HEK293 (cell line): ENCODE measurements around the gene GOLGA1.
A peak's percentile ranks its signal among the peaks of the same experiment; 100 is the strongest.

Source experiments
- CTCF ChIA-PET: fragments of 350-600 bp; formaldehyde crosslinking; extraction: SDS; loops from one replicate; lab custom pipeline; 2021; ENCODE audit warnings: antibody characterized with exemption; lab: Yijun Ruan, JAX
- POLR2A ChIA-PET: fragments of 300-600 bp; formaldehyde crosslinking; extraction: SDS; loops from one replicate; lab custom pipeline; 2020; ENCODE audit warnings: antibody characterized with exemption, inconsistent platforms; lab: Yijun Ruan, JAX
- H3K27ac ChIP-seq: fragments of 200-500 bp; sonication (Bioruptor generic); 2 replicates; pipeline ENCODE4 v1.5.1; 2014; ENCODE audit warnings: low read depth, low read length, control low read depth, inconsistent platforms; ENCODE audit errors: extremely low read depth
- H3K36me3 ChIP-seq, 2 experiments: fragments of 200-500 bp in 1 of 2; sonication (Bioruptor generic) in 1 of 2; 1 replicate in 1 of 2; 2 replicates in 1 of 2; pipeline ENCODE4 v1.5.1; 2014 to 2017; ENCODE audit warnings: inconsistent platforms in 2 of 2, low read length in 2 of 2; ENCODE audit not compliant: control insufficient read depth in 2 of 2, insufficient read depth in 1 of 2
- H3K4me1 ChIP-seq: fragments of 200-500 bp; sonication (Bioruptor generic); 2 replicates; pipeline ENCODE4 v1.5.1; 2014; ENCODE audit warnings: mild to moderate bottlenecking, low read length, inconsistent platforms; ENCODE audit not compliant: control insufficient read depth, insufficient read depth
- H3K4me3 ChIP-seq: 2 replicates; pipeline ENCODE4 v1.5.1; 2011; ENCODE audit warnings: low read depth, mild to moderate bottlenecking, control low read depth, low read length, moderate library complexity
- H3K9me3 ChIP-seq: fragments of 200-500 bp; sonication (Bioruptor generic); 2 replicates; pipeline ENCODE4 v1.5.1; 2014; ENCODE audit warnings: low read depth, low read length, inconsistent platforms; ENCODE audit not compliant: control insufficient read depth, insufficient read depth
- CTCF ChIP-seq: fragments of 450-650 bp; formaldehyde crosslinking; IDR thresholded peaks from 2 replicates; pipeline ENCODE4 v1.5.1; 2016; ENCODE audit warnings: missing biosample characterization, missing genetic modification characterization
- EGR2 ChIP-seq: fragments of 450-650 bp; formaldehyde crosslinking; IDR thresholded peaks from 2 replicates; pipeline ENCODE4 v1.5.1; 2016; ENCODE audit warnings: low read depth, missing biosample characterization, missing genetic modification characterization
- IKZF3 ChIP-seq: fragments of 450-650 bp; IDR thresholded peaks from 2 replicates; pipeline ENCODE4 v1.5.0; 2018; ENCODE audit warnings: missing biosample characterization, mild to moderate bottlenecking, missing genetic modification characterization, moderate library complexity
- MEIS1 ChIP-seq: sonication (generic); formaldehyde crosslinking; IDR thresholded peaks from 2 replicates; pipeline ENCODE4 v1.8.1; 2022; ENCODE audit warnings: missing genetic modification reagents, mild to moderate bottlenecking, borderline replicate concordance
- OVOL3 ChIP-seq: fragments of 450-650 bp; formaldehyde crosslinking; IDR thresholded peaks from 2 replicates; pipeline ENCODE4 v1.5.1; 2016; ENCODE audit warnings: missing biosample characterization, missing genetic modification characterization
- SCRT2 ChIP-seq: fragments of 450-650 bp; formaldehyde crosslinking; IDR thresholded peaks from 2 replicates; pipeline ENCODE4 v1.5.1; 2016; ENCODE audit warnings: missing biosample characterization, missing genetic modification characterization
- ZBTB21 ChIP-seq: fragments of 450-650 bp; formaldehyde crosslinking; IDR thresholded peaks from 2 replicates; pipeline ENCODE4 v1.5.1; 2017; ENCODE audit warnings: missing biosample characterization, missing genetic modification characterization
- ZEB2 ChIP-seq: fragments of 450-650 bp; formaldehyde crosslinking; IDR thresholded peaks from 2 replicates; pipeline ENCODE4 v1.5.1; 2016; ENCODE audit warnings: missing biosample characterization, missing genetic modification characterization
- ZFP3 ChIP-seq: fragments of 450-650 bp; formaldehyde crosslinking; IDR thresholded peaks from 2 replicates; pipeline ENCODE4 v1.5.1; 2016; ENCODE audit warnings: low read depth, missing biosample characterization, missing genetic modification characterization
- ZNF132 ChIP-seq: fragments of 450-650 bp; formaldehyde crosslinking; IDR thresholded peaks from 2 replicates; pipeline ENCODE4 v1.5.1; 2017; ENCODE audit warnings: missing biosample characterization, missing genetic modification characterization, borderline replicate concordance
- ZNF157 ChIP-seq: fragments of 450-650 bp; formaldehyde crosslinking; IDR thresholded peaks from 2 replicates; pipeline ENCODE4 v1.5.1; 2016; ENCODE audit warnings: missing biosample characterization, missing genetic modification characterization
- ZNF175 ChIP-seq: fragments of 450-650 bp; formaldehyde crosslinking; IDR thresholded peaks from 2 replicates; pipeline ENCODE4 v1.5.1; 2016; ENCODE audit warnings: missing biosample characterization, missing genetic modification characterization
- ZNF221 ChIP-seq: fragments of 450-650 bp; formaldehyde crosslinking; IDR thresholded peaks from 2 replicates; pipeline ENCODE4 v1.5.1; 2017; ENCODE audit warnings: missing biosample characterization, missing genetic modification characterization, borderline replicate concordance
- ZNF239 ChIP-seq: fragments of 450-650 bp; formaldehyde crosslinking; IDR thresholded peaks from 2 replicates; pipeline ENCODE4 v1.5.1; 2016; ENCODE audit warnings: missing biosample characterization, missing genetic modification characterization
- ZNF362 ChIP-seq: fragments of 450-650 bp; formaldehyde crosslinking; IDR thresholded peaks from 2 replicates; pipeline ENCODE4 v1.5.1; 2016; ENCODE audit warnings: missing biosample characterization, missing genetic modification characterization
- ZNF37A ChIP-seq: fragments of 450-650 bp; IDR thresholded peaks from 2 replicates; pipeline ENCODE4 v1.5.1; 2018; ENCODE audit warnings: missing biosample characterization, missing genetic modification characterization
- ZNF404 ChIP-seq: fragments of 450-650 bp; formaldehyde crosslinking; IDR thresholded peaks from 2 replicates; pipeline ENCODE4 v1.5.1; 2017; ENCODE audit warnings: missing biosample characterization, missing genetic modification characterization
- ZNF423 ChIP-seq: fragments of 450-650 bp; formaldehyde crosslinking; IDR thresholded peaks from 2 replicates; pipeline ENCODE4 v1.5.1; 2016; ENCODE audit warnings: missing biosample characterization, missing genetic modification characterization
- ZNF473 ChIP-seq: fragments of 450-650 bp; formaldehyde crosslinking; IDR thresholded peaks from 2 replicates; pipeline ENCODE4 v1.5.1; 2017; ENCODE audit warnings: missing biosample characterization, missing genetic modification characterization
- ZNF521 ChIP-seq: fragments of 450-650 bp; formaldehyde crosslinking; IDR thresholded peaks from 2 replicates; pipeline ENCODE4 v1.5.1; 2017; ENCODE audit warnings: missing biosample characterization, mild to moderate bottlenecking, missing genetic modification characterization
- ZNF571 ChIP-seq: fragments of 450-650 bp; formaldehyde crosslinking; IDR thresholded peaks from 2 replicates; pipeline ENCODE4 v1.5.0; 2017; ENCODE audit warnings: missing biosample characterization, missing genetic modification characterization
- ZNF654 ChIP-seq: fragments of 450-650 bp; formaldehyde crosslinking; IDR thresholded peaks from 2 replicates; pipeline ENCODE4 v1.5.1; 2016; ENCODE audit warnings: low read depth, missing biosample characterization, missing genetic modification characterization
- ZSCAN23 ChIP-seq: fragments of 450-650 bp; formaldehyde crosslinking; IDR thresholded peaks from 2 replicates; pipeline ENCODE4 v1.5.1; 2016; ENCODE audit warnings: missing biosample characterization, missing genetic modification characterization

GOLGA1 gene

GRCh38 chr9:124897570-124898460 is 43.1 kb downstream of the GOLGA1 start:
- no peak overlapping the region for H3K4me3 ChIP-seq
- ChIA-PET CTCF (interaction anchor here (0.7 kb wide), 1 partner anchor 214 kb away, joined by 3 read pairs; no protein-coding TSS in a partner anchor), POLR2A (no interaction called here)
- peaks cover 0 to 56% of the 10 kb centered on the region in 2 experiments; a peak in 2 of 3 replicates for H3K36me3 ChIP-seq
- H3K27ac ChIP-seq: no peak overlapping the region
- TF ChIP-seq MEIS1 (CRISPR knock-in tag) (no peak), IKZF3 (tag by site-specific recombination) (no peak), ZSCAN23 (no peak), ZNF362 (tag by site-specific recombination) (no peak), ZNF221 (tag by site-specific recombination) (no peak), ZNF654 (tag by site-specific recombination) (no peak), ZNF404 (no peak), ZNF571 (tag by site-specific recombination) (no peak), ZNF132 (no peak), ZFP3 (tag by site-specific recombination) (no peak), ZNF239 (tag by site-specific recombination) (no peak), ZNF175 (tag by site-specific recombination) (no peak), OVOL3 (tag by site-specific recombination) (no peak), ZNF157 (tag by site-specific recombination) (no peak), ZNF37A (tag by site-specific recombination) (no peak), ZNF521 (tag by site-specific recombination) (no peak), ZNF473 (tag by site-specific recombination) (no peak), ZEB2 (no peak)
- no peaks in the 10 kb centered on the region for H3K4me1 ChIP-seq
- H3K9me3 ChIP-seq: no peaks in the 10 kb centered on the region

- peaks cover 0 to 63% of the 10 kb centered on the region in 2 experiments; a peak in 2 of 3 replicates for H3K36me3 ChIP-seq
- POLR2A ChIA-PET: no interaction called here
- H3K9me3 ChIP-seq: no peaks in the 10 kb centered on the region
- no peak overlapping the region for H3K27ac ChIP-seq
- TF ChIP-seq CTCF (tag by site-specific recombination) (peak; percentile 49; the same call in 1 of the 2 replicates), ZBTB21 (tag by site-specific recombination) (no peak), ZNF423 (tag by site-specific recombination) (no peak), SCRT2 (tag by site-specific recombination) (no peak), MEIS1 (CRISPR knock-in tag) (no peak), ZNF654 (tag by site-specific recombination) (peak; percentile 63), EGR2 (tag by site-specific recombination) (0 out of 2 replicates have a peak, but pooled peaks have one; percentile 11)
- H3K4me1 ChIP-seq: no peaks in the 10 kb centered on the region
- no peak overlapping the region for H3K4me3 ChIP-seq
- CTCF ChIA-PET: interaction anchor here (1.1 to 1.8 kb wide), 4 partner anchors 14 to 122 kb away, joined by 3 to 15 read pairs (median 8); partner anchors contain the start of genes NR6A1 and WDR38
Measured at GRCh38 chr9:124894741-124895170, 46.1 kb downstream of the GOLGA1 start.
